BJ (cell line): Measurements from ENCODE around the gene TRMT2A. TPM values are rescaled to one million over a fixed set of nuclear protein-coding genes. Genes with fewer than 3 reads are reported as not detected.

Experiments used
- CTCF ChIA-PET: fragments of 350-600 bp; formaldehyde crosslinking; extraction: SDS; loops from one replicate; lab custom pipeline; 2021; ENCODE audit warnings: antibody characterized with exemption, inconsistent platforms; lab: Yijun Ruan, JAX
- POLR2A ChIA-PET: fragments of 300-600 bp; sonication (Branson Sonifier 250); formaldehyde crosslinking; extraction: SDS; loops from one replicate; lab custom pipeline; 2021; ENCODE audit warnings: antibody characterized with exemption; lab: Charles Lee
- DNase-seq: peaks from one replicate; pipeline ENCODE4 v3.0.0-alpha.2; 2011; ENCODE audit warnings: low read depth
- H3K27me3 ChIP-seq: 2 replicates; pipeline ENCODE4 v1.6.0; 2011; ENCODE audit warnings: low read length; ENCODE audit not compliant: control insufficient read depth, insufficient read depth
- H3K36me3 ChIP-seq: 2 replicates; pipeline ENCODE4 v1.5.1; 2011; ENCODE audit warnings: low read length; ENCODE audit not compliant: control insufficient read depth, insufficient read depth
- H3K4me3 ChIP-seq: 2 replicates; pipeline ENCODE4 v1.5.1; 2011; ENCODE audit warnings: low read depth, mild to moderate bottlenecking, control low read depth, low read length
- CTCF ChIP-seq: IDR thresholded peaks from 2 replicates; pipeline ENCODE4 v1.5.1; 2011; ENCODE audit warnings: low read depth, mild to moderate bottlenecking, control low read depth, inconsistent platforms, low read length, moderate library complexity; ENCODE audit not compliant: insufficient read depth
- polyA plus RNA-seq: library from polyadenylated mRNA; depleted of rRNA; stranded (reverse); fragments of >200 nt; gene quantifications from 2 replicates; pipeline ENCODE4 v1.2.3, GENCODE V29; 2011

Gene TRMT2A
- polyA plus RNA-seq, 1 experiment: 34.2 TPM

GRCh38 chr22:20113551-20114310 is 3.3 kb downstream of the TRMT2A start:
- ChIA-PET CTCF (no interaction called here), POLR2A (no interaction called here)
- Histone ChIP-seq H3K4me3 (no peak overlapping the region), H3K36me3 (peaks cover 43% of the 10 kb centered on the region), H3K27me3 (no peaks in the 10 kb centered on the region)
- no peak for TF ChIP-seq CTCF
- no peak for DNase-seq

GRCh38 chr22:20112623-20113511 is 4.2 kb downstream of the TRMT2A start:
- no peak for TF ChIP-seq CTCF
- POLR2A ChIA-PET: no interaction called here
- CTCF ChIA-PET: interaction anchor here (1.1 kb wide), 1 partner anchor 27 kb away, joined by 4 read pairs; no protein-coding TSS in a partner anchor
- Histone ChIP-seq H3K4me3 (no peak overlapping the region), H3K27me3 (no peaks in the 10 kb centered on the region), H3K36me3 (peaks cover 51% of the 10 kb centered on the region)
- no peak for DNase-seq

GRCh38 chr22:20111689-20112622 is 5.1 kb downstream of the TRMT2A start:
- no peak for DNase-seq
- no peaks in the 10 kb centered on the region for H3K27me3 ChIP-seq
- H3K36me3 ChIP-seq: peaks cover 59% of the 10 kb centered on the region
- no peak for TF ChIP-seq CTCF
- no peak overlapping the region for H3K4me3 ChIP-seq
- ChIA-PET CTCF (interaction anchor here (1.1 kb wide), 1 partner anchor 26 kb away, joined by 4 read pairs; no protein-coding TSS in a partner anchor), POLR2A (no interaction called here)

- H3K36me3 ChIP-seq: peaks cover 67% of the 10 kb centered on the region
- peak; percentile 53 for TF ChIP-seq CTCF
- ChIA-PET POLR2A (no interaction called here), CTCF (interaction anchor here (1.3 kb wide), 1 partner anchor 10 kb away, joined by 3 read pairs; no protein-coding TSS in a partner anchor)
- no peaks in the 10 kb centered on the region for H3K27me3 ChIP-seq
- H3K4me3 ChIP-seq: no peak overlapping the region
- DNase-seq: no peak
These were observed 5.9 kb downstream of the TRMT2A start for GRCh38 chr22:20111045-20111688.
